MCF 10A (cell line): Measurements from ENCODE around the gene DCP1B. TPM values are rescaled to one million over a fixed set of nuclear protein-coding genes. Genes with fewer than 3 reads are reported as not detected.
A peak's percentile ranks its signal among the peaks of the same experiment; 100 is the strongest.

Experiments used
- BruUV-seq: library from RNA; stranded (reverse); fragments of 400-500 nt; replicated peaks from 2 replicates; lab custom pipeline; 2021; lab: Mats Ljungman, UMichigan
- CTCF ChIA-PET: fragments of 300-600 bp; sonication (Branson Sonifier 250); formaldehyde crosslinking; extraction: SDS; loops from one replicate; lab custom pipeline; 2021; ENCODE audit warnings: antibody characterized with exemption, inconsistent platforms; lab: Yijun Ruan, JAX
- POLR2A ChIA-PET: fragments of 300-600, 350-650 bp; sonication (Branson Sonifier 250); formaldehyde crosslinking; extraction: SDS; loops from one replicate; lab custom pipeline; 2020; ENCODE audit warnings: antibody characterized with exemption, inconsistent platforms; lab: Yijun Ruan, JAX
- DNase-seq: peaks from one replicate; pipeline ENCODE4 v3.0.0-alpha.2; 2018; ENCODE audit not compliant: unreplicated experiment
- H3K27ac Mint-ChIP-seq: one replicate; pipeline ENCODE4 v1.8.0; 2022; ENCODE audit warnings: mild to moderate bottlenecking, low read depth, mixed read lengths; ENCODE audit not compliant: unreplicated experiment
- H3K27me3 Mint-ChIP-seq: one replicate; pipeline ENCODE4 v1.8.0; 2022; ENCODE audit warnings: mixed read lengths; ENCODE audit not compliant: insufficient read depth, unreplicated experiment
- H3K36me3 Mint-ChIP-seq: one replicate; pipeline ENCODE4 v1.8.0; 2022; ENCODE audit warnings: mild to moderate bottlenecking, moderate library complexity, mixed read lengths; ENCODE audit not compliant: insufficient read depth, unreplicated experiment
- H3K4me1 Mint-ChIP-seq: one replicate; pipeline ENCODE4 v1.8.0; 2022; ENCODE audit warnings: mixed read lengths; ENCODE audit not compliant: insufficient read depth, unreplicated experiment
- H3K4me3 Mint-ChIP-seq: one replicate; pipeline ENCODE4 v1.8.0; 2022; ENCODE audit warnings: mild to moderate bottlenecking, moderate library complexity, mixed read lengths; ENCODE audit not compliant: unreplicated experiment
- H3K9me3 Mint-ChIP-seq: one replicate; pipeline ENCODE4 v1.8.0; 2022; ENCODE audit warnings: mixed read lengths; ENCODE audit not compliant: unreplicated experiment
- CTCF ChIP-seq: fragments of 200-600 bp; IDR thresholded peaks from one replicate; pipeline ENCODE4 v1.8.0; 2022; ENCODE audit warnings: antibody characterized with exemption, mild to moderate bottlenecking; ENCODE audit not compliant: unreplicated experiment
- intact Hi-C: fragments of 100-400 bp; cut with micrococcal nuclease; formaldehyde crosslinking; loops from 2 replicates; pipeline ENCODE4 v1.14.1; 2022
- total RNA-seq: library from RNA; stranded (reverse); gene quantifications from 2 replicates; pipeline ENCODE4 v1.2.3, GENCODE V29; 2022

Gene DCP1B
- total RNA-seq, 1 experiment from 2014 or later = 5.5 TPM

- Mint-ChIP-seq H3K4me3 (peak overlapping the region; percentile 40), H3K36me3 (peaks cover 6% of the 10 kb centered on the region), H3K9me3 (no peaks in the 10 kb centered on the region), H3K27me3 (peaks cover 86% of the 10 kb centered on the region), H3K27ac (no peak overlapping the region), H3K4me1 (peaks cover 5% of the 10 kb centered on the region)
- BruUV-seq = no TSS peak
- intact Hi-C loops = loop anchor here (1.0 to 10.0 kb wide), 2 partner anchors 90 to 239 kb away; no protein-coding TSS in a partner anchor
- POLR2A ChIA-PET = interaction anchor here (0.8 kb wide), 1 partner anchor 20 kb away, joined by 3 read pairs; no protein-coding TSS in a partner anchor
- CTCF ChIA-PET = interaction anchor here (0.5 to 2.0 kb wide), 28 partner anchors 8 to 1792 kb away, joined by 3 to 12 read pairs (median 3); no protein-coding TSS in a partner anchor
- peak; percentile 53 for DNase-seq
- peak; percentile 59 for TF ChIP-seq CTCF
These were observed 30.6 kb upstream of the DCP1B start for GRCh38 chr12:2034633-2035430.

- peaks cover 5% of the 10 kb centered on the region for H3K4me1 Mint-ChIP-seq
- POLR2A ChIA-PET = no interaction called here
- intact Hi-C loops = loop anchor here (10.0 kb wide), 1 partner anchor 88 kb away; no protein-coding TSS in a partner anchor
These were observed 28.2 kb upstream of the DCP1B start for GRCh38 chr12:2032506-2032905.

GRCh38 chr12:2029851-2030250, 25.6 kb upstream of the DCP1B start:
- ChIA-PET CTCF (no interaction called here), POLR2A (interaction anchor here (0.7 kb wide), 1 partner anchor 520 kb away, joined by 4 read pairs; no protein-coding TSS in a partner anchor)
- BruUV-seq = no TSS peak
- Mint-ChIP-seq H3K4me1 (peaks cover 5% of the 10 kb centered on the region), H3K27me3 (peaks cover 37% of the 10 kb centered on the region), H3K9me3 (no peaks in the 10 kb centered on the region), H3K27ac (no peak overlapping the region), H3K4me3 (no peak overlapping the region), H3K36me3 (peaks cover 5% of the 10 kb centered on the region)
- intact Hi-C loops = loop anchor here (10.0 kb wide), 1 partner anchor 85 kb away; no protein-coding TSS in a partner anchor
- TF ChIP-seq CTCF = no peak
- no peak for DNase-seq

More at GRCh38 chr12:2032506-2032905, 28.2 kb upstream of the DCP1B start:
- DNase-seq = no peak
- Mint-ChIP-seq H3K27me3 (peaks cover 63% of the 10 kb centered on the region), H3K4me3 (no peak overlapping the region), H3K36me3 (peaks cover 6% of the 10 kb centered on the region), H3K27ac (no peak overlapping the region), H3K9me3 (no peaks in the 10 kb centered on the region)
- BruUV-seq = no TSS peak
- TF ChIP-seq CTCF = no peak
- CTCF ChIA-PET = interaction anchor here (0.5 to 1.8 kb wide), 2 partner anchors 29 to 93 kb away, joined by 3 to 6 read pairs; partner anchors contain the start of gene DCP1B

- Mint-ChIP-seq H3K27me3 (peaks cover 22% of the 10 kb centered on the region), H3K9me3 (no peaks in the 10 kb centered on the region), H3K27ac (no peak overlapping the region), H3K4me1 (no peaks in the 10 kb centered on the region), H3K4me3 (no peak overlapping the region), H3K36me3 (no peaks in the 10 kb centered on the region)
- intact Hi-C loops = no loop called here
- ChIA-PET POLR2A (no interaction called here), CTCF (interaction anchor here (0.6 to 1.1 kb wide), 3 partner anchors 26 to 556 kb away, joined by 3 read pairs; no protein-coding TSS in a partner anchor)
- no peak for TF ChIP-seq CTCF
- no peak for DNase-seq
- no TSS peak for BruUV-seq
These were observed 23.1 kb upstream of the DCP1B start for GRCh38 chr12:2027351-2027750.
